GM06990 (cell line): Measurements from ENCODE around the gene MPHOSPH9.

Experiments
- DNase-seq: peaks from one replicate; pipeline ENCODE4 v3.0.0-alpha.2; 2011; ENCODE audit not compliant: insufficient read length; ENCODE audit errors: extremely low read depth
- H3K27me3 ChIP-seq: replicated peaks from 2 replicates; pipeline ENCODE4 v1.6.0; 2011; ENCODE audit warnings: low read length; ENCODE audit not compliant: control insufficient read depth, insufficient read depth
- H3K36me3 ChIP-seq: 2 replicates; pipeline ENCODE4 v1.5.1; 2011; ENCODE audit warnings: low read length; ENCODE audit not compliant: control insufficient read depth, insufficient read depth
- H3K4me3 ChIP-seq: replicated peaks from 2 replicates; pipeline ENCODE4 v1.5.1; 2011; ENCODE audit warnings: low read depth, mild to moderate bottlenecking, control low read depth, low read length
- CTCF ChIP-seq: IDR thresholded peaks from 2 replicates; pipeline ENCODE4 v1.5.1; 2011; ENCODE audit warnings: low read length, control low read depth, mild to moderate bottlenecking, inconsistent platforms; ENCODE audit not compliant: insufficient read depth, poor library complexity, severe bottlenecking

Gene MPHOSPH9

GRCh38 chr12:123245678-123246077, 12.7 kb upstream of the MPHOSPH9 start:
- peaks cover 8% of the 10 kb centered on the region for H3K36me3 ChIP-seq
- TF ChIP-seq CTCF, result no peak
- no peak overlapping the region for H3K4me3 ChIP-seq
- no peak for DNase-seq
- no peaks in the 10 kb centered on the region for H3K27me3 ChIP-seq

- Histone ChIP-seq H3K36me3 (peaks cover 8% of the 10 kb centered on the region), H3K27me3 (no peaks in the 10 kb centered on the region), H3K4me3 (no peak overlapping the region)
- no peak for TF ChIP-seq CTCF
- DNase-seq, result no peak
These were observed 10.8 kb upstream of the MPHOSPH9 start for GRCh38 chr12:123243671-123244262.

- TF ChIP-seq CTCF, result no peak
- Histone ChIP-seq H3K4me3 (no peak overlapping the region), H3K36me3 (peaks cover 6% of the 10 kb centered on the region), H3K27me3 (no peaks in the 10 kb centered on the region)
- no peak for DNase-seq
These were observed 9.4 kb upstream of the MPHOSPH9 start for GRCh38 chr12:123242116-123242904.

- no peak for DNase-seq
- no peak for TF ChIP-seq CTCF
- Histone ChIP-seq H3K4me3 (no peak overlapping the region), H3K27me3 (no peaks in the 10 kb centered on the region), H3K36me3 (peaks cover 6% of the 10 kb centered on the region)
These were observed 6.0 kb upstream of the MPHOSPH9 start for GRCh38 chr12:123238961-123239360.

- Histone ChIP-seq H3K27me3 (no peaks in the 10 kb centered on the region), H3K36me3 (peaks cover 6% of the 10 kb centered on the region), H3K4me3 (no peak overlapping the region)
- no peak for TF ChIP-seq CTCF
- DNase-seq, result no peak
These were observed 5.4 kb upstream of the MPHOSPH9 start for GRCh38 chr12:123238330-123238682.
